T-cell (primary cell): Measurements from ENCODE around the gene EPN1. TPM values are rescaled to one million over a fixed set of nuclear protein-coding genes. Genes with fewer than 3 reads are reported as not detected.

Experiments used
- ATAC-seq, 4 experiments: fragments of 200-7000 bp in 3 of 4; fragments of 150-1000 bp in 1 of 4; cut with Tn5 transposase; replicated peaks in 1 of 4; 1 replicate in 3 of 4; 2 replicates in 1 of 4; pipeline ENCODE4 v1.10.0; 2021; ENCODE audit warnings: moderate library complexity in 3 of 4, mild to moderate bottlenecking in 2 of 4, moderate number of reproducible peaks in 1 of 4
- CTCF ChIA-PET, 2 donors: fragments of 300-600 bp; sonication (Branson Sonifier 250); formaldehyde crosslinking; loops; one replicate each; lab custom pipeline; 2022; ENCODE audit warnings: antibody characterized with exemption in 2 of 2; lab: Charles Lee
- POLR2A ChIA-PET, 2 donors: fragments of 300-600 bp; sonication (Branson Sonifier 250); formaldehyde crosslinking; loops; one replicate each; lab custom pipeline; 2022; ENCODE audit warnings: antibody characterized with exemption in 2 of 2; lab: Charles Lee
- DNase-seq, 35 experiments: peaks; one replicate each; pipeline versions ENCODE4 v3.0.0 to v3.0.0-alpha.2; 2013 to 2023
- H3K27ac ChIP-seq: one replicate; pipeline ENCODE4 v1.5.1; 2013; ENCODE audit warnings: low read length
- H3K27me3 ChIP-seq, 2 experiments: replicated peaks in 1 of 2; 1 replicate in 1 of 2; 2 replicates in 1 of 2; pipeline versions ENCODE4 v1.6.1 to v1.7.0; 2013; ENCODE audit warnings: low read length in 1 of 2, mixed read lengths in 1 of 2; ENCODE audit not compliant: control insufficient read depth in 2 of 2, insufficient read depth in 2 of 2; ENCODE audit errors: extremely low read depth in 1 of 2
- H3K36me3 ChIP-seq, 2 donors: 1 replicate in 1 of 2; 2 replicates in 1 of 2; pipeline versions ENCODE4 v1.6.1 to v1.7.0; 2013; ENCODE audit warnings: low read length in 1 of 2; ENCODE audit not compliant: control insufficient read depth in 2 of 2, insufficient read depth in 1 of 2; ENCODE audit errors: extremely low read depth in 1 of 2
- H3K4me1 ChIP-seq, 2 experiments: 1 replicate in 1 of 2; 2 replicates in 1 of 2; pipeline versions ENCODE4 v1.6.1 to v1.7.0; 2013; ENCODE audit warnings: low read length in 2 of 2, mixed read lengths in 1 of 2; ENCODE audit not compliant: insufficient read depth in 2 of 2, control insufficient read depth in 1 of 2; ENCODE audit errors: extremely low read depth in 1 of 2
- H3K4me3 ChIP-seq, 2 donors: 1 replicate in 1 of 2; 2 replicates in 1 of 2; pipeline versions ENCODE4 v1.5.1 to v1.7.0; 2013; ENCODE audit warnings: mild to moderate bottlenecking in 2 of 2, low read length in 1 of 2, moderate library complexity in 1 of 2; ENCODE audit not compliant: control insufficient read depth in 1 of 2; ENCODE audit errors: extremely low read depth in 1 of 2
- H3K9me3 ChIP-seq: 2 replicates; pipeline ENCODE4 v1.7.0; 2013
- H3K27ac Mint-ChIP-seq, 2 donors: one replicate each; pipeline ENCODE4 v1.8.0; 2020 to 2021; ENCODE audit warnings: mild to moderate bottlenecking in 2 of 2, mixed read lengths in 2 of 2
- H3K27me3 Mint-ChIP-seq, 2 donors: one replicate each; pipeline ENCODE4 v1.8.0; 2021 to 2022; ENCODE audit warnings: mixed read lengths in 2 of 2
- H3K36me3 Mint-ChIP-seq: one replicate; pipeline ENCODE4 v1.8.0; 2021; ENCODE audit warnings: mixed read lengths
- H3K4me1 Mint-ChIP-seq, 3 donors: one replicate each; pipeline ENCODE4 v1.8.0; 2020 to 2022; ENCODE audit warnings: mixed read lengths in 3 of 3, mild to moderate bottlenecking in 1 of 3
- H3K4me3 Mint-ChIP-seq, 3 donors: one replicate each; pipeline ENCODE4 v1.8.0; 2020 to 2022; ENCODE audit warnings: mild to moderate bottlenecking in 3 of 3, mixed read lengths in 3 of 3, moderate library complexity in 3 of 3
- H3K9me3 Mint-ChIP-seq, 3 donors: one replicate each; pipeline ENCODE4 v1.8.0; 2020 to 2022; ENCODE audit warnings: mixed read lengths in 3 of 3
- WGBS: methylation state at CpG from one replicate; pipeline ENCODE4 v1.1.5; 2013; ENCODE audit warnings: missing lambda C conversion rate; ENCODE audit not compliant: insufficient coverage; 5-methylcytosine and 5-hydroxymethylcytosine counted together
- total RNA-seq, 35 experiments: library from RNA in 6 of 35; stranded (reverse) in 6 of 35; fragments of 120-200 nt in 1 of 35; gene quantifications; one replicate each; pipeline versions ENCODE4 v1.2.1 to v1.2.4 and lab custom pipeline; 2013 to 2026

Gene EPN1
- total RNA-seq, 5 donors from 2014 or later (not counting 1 experiment from before 2014, with no cell fraction given), result 32.6 to 75.2 (median 60.6) TPM

DNA sequence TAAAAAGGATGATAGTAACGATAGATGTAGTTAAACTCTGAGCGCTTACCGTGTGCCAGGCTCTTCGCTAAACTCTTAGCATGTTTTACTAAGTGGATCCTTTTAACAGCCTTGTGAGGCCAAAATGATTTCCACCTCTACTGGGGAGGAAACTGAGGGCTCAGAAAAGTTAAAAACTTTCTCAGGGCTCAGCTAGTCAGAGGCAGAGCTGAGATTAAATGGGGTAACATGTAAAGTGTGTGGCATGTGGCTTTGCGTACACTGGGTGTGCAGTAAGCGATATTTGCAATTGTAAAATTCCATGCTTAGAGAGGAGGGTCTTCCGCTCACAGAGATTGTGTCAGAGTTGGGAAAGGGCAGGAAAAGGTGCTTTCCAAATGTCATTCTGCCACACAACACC lies 18.5 kb upstream of the EPN1 start:
- ATAC-seq (no peak), DNase-seq (no peak)
- Mint-ChIP-seq H3K27ac (peak overlapping the region; percentile 95 to 96), H3K9me3 (no peaks in the 10 kb centered on the region), H3K27me3 (no peaks in the 10 kb centered on the region), H3K36me3 (peaks cover 14% of the 10 kb centered on the region), H3K4me1 (peaks cover 38 to 53% (median 50%) of the 10 kb centered on the region in 3 donors), H3K4me3 (peak overlapping the region; percentile 85 to 88 (median 87))
- H3K4me1 ChIP-seq, result peaks cover 17 to 67% of the 10 kb centered on the region in 2 experiments
- H3K27me3 ChIP-seq, result no peaks in the 10 kb centered on the region
- H3K9me3 ChIP-seq, result no peaks in the 10 kb centered on the region
- peak overlapping the region; percentile 57 to 91 for H3K4me3 ChIP-seq
- ChIA-PET CTCF (interaction anchor here in 1 of 2 donors (1.0 kb wide), 1 partner anchor 11 kb away, joined by 4 read pairs; no protein-coding TSS in a partner anchor), POLR2A (interaction anchor here in 1 of 2 donors (1.0 kb wide), 1 partner anchor 15 kb away, joined by 3 read pairs; no protein-coding TSS in a partner anchor)
- H3K27ac ChIP-seq, result peak overlapping the region; percentile 100
- H3K36me3 ChIP-seq, result peaks cover 5 to 42% of the 10 kb centered on the region in 2 donors
- 38% methylated on average over 1 of the region's 7 CpGs for WGBS

DNA sequence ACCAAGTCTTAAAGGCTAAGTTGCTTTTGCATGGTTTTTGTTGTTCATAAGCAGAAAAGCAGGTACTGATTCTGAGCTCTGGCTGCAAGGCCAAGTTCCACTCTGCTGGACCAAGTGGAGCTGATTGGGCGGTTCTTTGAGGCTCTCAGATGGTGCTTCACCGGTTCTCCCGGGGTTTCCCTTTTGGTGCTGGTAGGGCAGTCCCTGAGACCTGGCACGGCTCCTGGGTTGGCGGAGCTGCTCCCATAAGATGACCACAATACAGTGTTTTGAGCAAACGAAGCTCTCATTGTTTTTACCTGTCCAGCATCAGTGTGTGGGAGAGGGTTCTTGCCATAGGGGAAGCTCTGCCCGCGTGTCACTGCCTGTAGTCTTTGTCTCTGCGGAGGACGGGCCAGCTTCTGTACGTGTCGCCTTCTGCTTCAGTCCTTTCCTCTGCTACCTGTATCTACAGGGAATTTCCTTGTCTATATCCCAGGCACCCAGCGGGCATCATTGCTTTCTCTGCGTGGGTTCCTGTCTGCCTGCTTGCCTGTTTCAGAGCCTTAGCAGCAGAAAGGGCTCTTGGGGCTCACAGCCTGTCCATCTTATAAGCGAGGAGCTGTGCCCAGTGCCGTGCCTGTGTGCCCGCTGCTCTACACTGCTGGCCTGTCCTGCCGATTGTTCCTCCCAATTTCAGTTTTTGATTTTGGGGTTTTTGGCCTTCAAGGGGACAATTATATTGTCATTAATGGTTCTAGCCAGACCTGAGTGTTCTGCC lies 17.9 kb upstream of the EPN1 start:
- CTCF ChIA-PET, result interaction anchor here in 1 of 2 donors (1.0 kb wide), 1 partner anchor 11 kb away, joined by 4 read pairs; no protein-coding TSS in a partner anchor
- Mint-ChIP-seq H3K4me1 (peaks cover 45 to 56% (median 47%) of the 10 kb centered on the region in 3 donors), H3K4me3 (peak overlapping the region; percentile 85 to 88 (median 87)), H3K27ac (peak overlapping the region; percentile 67 to 69), H3K27me3 (no peaks in the 10 kb centered on the region), H3K9me3 (no peaks in the 10 kb centered on the region), H3K36me3 (peaks cover 20% of the 10 kb centered on the region)
- DNase-seq, result peak in 1 of 35 experiments; percentile 36
- Histone ChIP-seq H3K4me1 (peaks cover 17 to 67% of the 10 kb centered on the region in 2 experiments), H3K27ac (peak overlapping the region; percentile 100), H3K27me3 (no peaks in the 10 kb centered on the region), H3K36me3 (peaks cover 9 to 48% of the 10 kb centered on the region in 2 donors), H3K4me3 (peak overlapping the region in 1 of 2 donors; percentile 57), H3K9me3 (no peaks in the 10 kb centered on the region)
- 23% methylated on average over 9 of the region's 18 CpGs for WGBS
- POLR2A ChIA-PET, result interaction anchor here in 1 of 2 donors (1.0 kb wide), 1 partner anchor 14 kb away, joined by 3 read pairs; no protein-coding TSS in a partner anchor
- ATAC-seq, result no peak

GRCh38 chr19:55658846-55659459 lies 16.1 kb upstream of the EPN1 start:
- H3K4me3 Mint-ChIP-seq, result peak overlapping the region in 1 of 3 donors; percentile 85
- no peak overlapping the region for H3K27ac Mint-ChIP-seq
- H3K4me3 ChIP-seq, result no peak overlapping the region

DNA sequence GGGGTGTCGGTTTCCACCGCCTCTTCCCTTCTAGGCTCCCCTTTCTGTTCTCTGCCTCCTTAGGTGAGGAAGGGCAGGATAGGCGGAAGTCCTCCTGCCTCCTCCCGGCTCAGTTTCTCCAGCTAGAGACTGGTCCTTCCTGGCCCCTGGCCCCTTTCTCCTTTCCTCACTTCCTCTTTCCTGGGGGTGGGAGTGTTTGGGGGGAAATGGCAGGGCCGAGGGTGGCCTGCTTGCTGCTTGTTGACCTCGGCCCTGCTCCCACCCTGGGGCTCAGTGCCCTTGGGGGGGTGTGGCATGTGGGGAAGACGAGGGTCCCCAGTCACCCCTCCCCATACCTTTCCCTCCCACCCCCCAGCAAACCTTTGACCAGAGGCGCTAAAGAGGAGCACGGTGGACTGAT lies 15.2 kb upstream of the EPN1 start:
- H3K4me1 Mint-ChIP-seq, result peaks cover 55 to 69% (median 61%) of the 10 kb centered on the region in 3 donors
- CTCF ChIA-PET, result no interaction called here
- WGBS, result 100% methylated on average over 2 of the region's 9 CpGs

More at GRCh38 chr19:55658846-55659459, 16.1 kb upstream of the EPN1 start:
- Histone ChIP-seq H3K9me3 (no peaks in the 10 kb centered on the region), H3K36me3 (peaks cover 9 to 65% of the 10 kb centered on the region in 2 donors), H3K27me3 (no peaks in the 10 kb centered on the region), H3K4me1 (peaks cover 17 to 61% of the 10 kb centered on the region in 2 experiments), H3K27ac (peak overlapping the region; percentile 21)
- Mint-ChIP-seq H3K36me3 (peaks cover 35% of the 10 kb centered on the region), H3K9me3 (no peaks in the 10 kb centered on the region), H3K27me3 (no peaks in the 10 kb centered on the region), H3K4me1 (peaks cover 55 to 64% (median 56%) of the 10 kb centered on the region in 3 donors)
- POLR2A ChIA-PET, result no interaction called here
- 90% methylated on average over 29 of the region's 37 CpGs for WGBS
- ATAC-seq (no peak), DNase-seq (no peak)
- CTCF ChIA-PET, result no interaction called here

GRCh38 chr19:55660404-55660803 lies 14.6 kb upstream of the EPN1 start:
- H3K4me1 Mint-ChIP-seq, result peaks cover 55 to 70% (median 61%) of the 10 kb centered on the region in 3 donors
- CTCF ChIA-PET, result no interaction called here
- POLR2A ChIA-PET, result no interaction called here

More for the DNA sequence above, 15.2 kb upstream of the EPN1 start:
- ATAC-seq, result no peak
- peak overlapping the region in 1 of 3 donors; percentile 85 for H3K4me3 Mint-ChIP-seq
- Histone ChIP-seq H3K27ac (no peak overlapping the region), H3K4me3 (no peak overlapping the region), H3K27me3 (no peaks in the 10 kb centered on the region), H3K4me1 (peaks cover 17 to 61% of the 10 kb centered on the region in 2 experiments), H3K36me3 (peaks cover 9 to 74% of the 10 kb centered on the region in 2 donors), H3K9me3 (no peaks in the 10 kb centered on the region)
- H3K27ac Mint-ChIP-seq, result no peak overlapping the region
- H3K9me3 Mint-ChIP-seq, result no peaks in the 10 kb centered on the region
- H3K36me3 Mint-ChIP-seq, result peaks cover 43% of the 10 kb centered on the region
- no peak for DNase-seq
- POLR2A ChIA-PET, result no interaction called here
- H3K27me3 Mint-ChIP-seq, result no peaks in the 10 kb centered on the region

DNA sequence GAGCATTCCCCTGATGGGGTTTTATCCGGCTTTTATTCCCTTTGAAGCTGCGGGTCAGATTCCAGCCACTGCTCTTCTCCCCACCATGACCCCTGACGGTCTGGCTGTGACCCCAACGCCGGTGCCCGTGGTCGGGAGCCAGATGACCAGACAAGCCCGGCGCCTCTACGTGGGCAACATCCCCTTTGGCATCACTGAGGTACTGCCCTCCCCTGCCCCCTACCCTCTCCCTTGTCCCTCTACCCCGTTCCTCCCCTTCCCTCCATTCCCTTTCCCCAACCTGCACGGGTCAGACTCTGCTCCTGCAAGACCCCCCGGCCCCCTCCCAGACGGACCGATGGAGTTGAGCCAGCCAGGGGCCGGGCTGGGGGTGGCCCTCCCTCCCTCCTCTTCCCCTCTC lies 14.0 kb upstream of the EPN1 start:
- Histone ChIP-seq H3K4me1 (peaks cover 16 to 55% of the 10 kb centered on the region in 2 experiments), H3K27me3 (no peaks in the 10 kb centered on the region), H3K36me3 (peaks cover 9 to 79% of the 10 kb centered on the region in 2 donors), H3K9me3 (no peaks in the 10 kb centered on the region), H3K4me3 (no peak overlapping the region), H3K27ac (no peak overlapping the region)
- H3K4me1 Mint-ChIP-seq, result peaks cover 55 to 67% (median 58%) of the 10 kb centered on the region in 3 donors
- WGBS, result 95% methylated on average over 10 of the region's 16 CpGs
- no peaks in the 10 kb centered on the region for H3K27me3 Mint-ChIP-seq
- no peak overlapping the region for H3K27ac Mint-ChIP-seq
- ChIA-PET POLR2A (interaction anchor here in 1 of 2 donors (0.7 kb wide), 1 partner anchor 9 kb away, joined by 3 read pairs; no protein-coding TSS in a partner anchor), CTCF (no interaction called here)
- H3K9me3 Mint-ChIP-seq, result no peaks in the 10 kb centered on the region
- ATAC-seq, result no peak
- peaks cover 45% of the 10 kb centered on the region for H3K36me3 Mint-ChIP-seq
- DNase-seq, result no peak
- no peak overlapping the region for H3K4me3 Mint-ChIP-seq

More at GRCh38 chr19:55660404-55660803, 14.6 kb upstream of the EPN1 start:
- no peaks in the 10 kb centered on the region for H3K27me3 Mint-ChIP-seq
- H3K9me3 Mint-ChIP-seq, result no peaks in the 10 kb centered on the region
- H3K4me3 Mint-ChIP-seq, result no peak overlapping the region
- no peak overlapping the region for H3K4me3 ChIP-seq
- no peaks in the 10 kb centered on the region for H3K9me3 ChIP-seq
- WGBS, result 94% methylated on average over 4 of the region's 12 CpGs
- H3K27me3 ChIP-seq, result no peaks in the 10 kb centered on the region
- no peak for DNase-seq
- peaks cover 17 to 61% of the 10 kb centered on the region in 2 experiments for H3K4me1 ChIP-seq
- peaks cover 45% of the 10 kb centered on the region for H3K36me3 Mint-ChIP-seq
- no peak overlapping the region for H3K27ac Mint-ChIP-seq
- no peak for ATAC-seq
- H3K36me3 ChIP-seq, result peaks cover 9 to 76% of the 10 kb centered on the region in 2 donors
- H3K27ac ChIP-seq, result no peak overlapping the region
